ENCODE data around the gene ZC3H15.

The ZC3H15 gene

DNA sequence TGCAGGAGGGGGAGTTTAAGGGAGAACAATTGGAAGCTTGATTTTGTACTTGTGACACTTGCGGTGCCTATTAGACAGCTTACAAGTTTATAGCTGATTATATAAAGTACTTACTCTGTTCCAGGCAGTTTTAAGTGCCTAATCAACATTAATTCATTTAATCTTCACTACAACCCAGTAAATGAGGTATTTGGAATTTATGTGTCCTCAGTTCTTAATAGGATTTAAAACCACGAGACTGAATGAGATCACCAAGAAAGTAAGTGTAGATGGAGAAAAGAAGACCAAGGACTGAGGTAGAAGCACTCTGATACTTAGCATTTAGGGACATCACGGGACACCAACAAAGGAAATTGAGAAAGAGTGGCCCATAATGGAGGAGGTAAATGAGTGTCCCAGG is 49.8 kb downstream of the ZC3H15 start:
- in situ Hi-C loops (cut with HindIII; ENCODE audit: low sequenced_read_pairs), result loop anchor here (5.0 kb wide), 1 partner anchor 56 kb away; the partner anchor contains the start of gene ITGAV

DNA sequence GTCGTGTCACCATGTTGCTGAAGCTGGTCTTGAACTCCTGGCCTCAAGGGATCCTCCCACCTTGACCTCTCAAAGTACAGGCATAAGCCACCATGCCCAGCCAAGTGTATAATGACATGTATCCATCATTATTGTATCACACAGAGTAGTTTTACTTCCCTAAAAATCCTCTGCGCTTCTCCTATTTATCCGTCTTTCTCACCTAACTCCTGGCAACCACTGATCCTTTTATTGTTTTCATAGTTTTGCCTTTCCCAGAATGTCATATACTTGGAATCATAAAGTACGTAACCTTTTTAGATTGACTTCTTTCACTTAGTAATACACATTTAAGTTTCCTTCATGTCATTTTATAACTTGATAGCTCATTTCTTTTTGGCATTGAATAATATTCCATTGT is 51.0 kb downstream of the ZC3H15 start:
- in situ Hi-C loops (cut with HindIII; ENCODE audit: low sequenced_read_pairs), result loop anchor here (5.0 kb wide), 1 partner anchor 55 kb away; the partner anchor contains the start of gene ITGAV

DNA sequence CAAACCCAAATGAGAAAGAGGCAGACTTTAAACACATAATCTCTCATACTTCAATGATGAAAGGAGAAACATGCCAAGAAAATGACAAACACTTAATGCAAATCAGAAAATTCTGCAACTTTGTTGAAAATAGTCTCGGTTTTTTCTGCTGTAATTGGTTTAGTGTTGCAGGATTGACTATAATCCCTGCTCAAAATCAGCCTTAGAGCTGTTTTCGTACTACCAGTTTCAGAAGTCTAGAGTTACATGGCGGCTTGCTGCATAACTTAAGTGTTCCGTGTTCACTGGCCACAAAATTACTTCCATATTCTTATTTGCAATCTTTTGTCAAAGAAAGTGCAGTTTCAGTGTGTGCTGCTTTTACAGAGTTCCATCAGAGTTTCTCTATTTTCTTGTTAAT is 54.9 kb downstream of the ZC3H15 start:
- in situ Hi-C loops (cut with HindIII; ENCODE audit: low sequenced_read_pairs), result no loop called here

DNA sequence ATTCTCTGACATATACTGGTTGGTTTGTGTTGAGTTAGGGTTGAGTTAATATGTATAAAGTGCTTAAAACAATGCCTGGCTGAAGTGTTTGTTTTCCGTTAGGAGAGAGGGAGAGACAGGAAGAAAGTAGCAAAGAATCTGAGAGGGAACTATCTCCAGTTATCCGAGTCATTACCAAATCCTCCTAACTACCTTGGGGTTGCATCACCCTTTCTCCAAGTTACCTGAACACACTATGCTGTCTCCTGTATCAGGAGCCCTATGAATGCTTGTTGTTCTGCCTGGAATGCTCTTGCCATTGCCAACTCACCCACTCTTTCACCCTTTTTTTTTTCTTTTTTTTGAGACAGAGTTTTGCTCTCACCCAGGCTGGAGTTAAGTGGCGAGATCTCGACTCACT is 55.9 kb downstream of the ZC3H15 start:
- in situ Hi-C loops (cut with HindIII; ENCODE audit: low sequenced_read_pairs), result no loop called here

DNA sequence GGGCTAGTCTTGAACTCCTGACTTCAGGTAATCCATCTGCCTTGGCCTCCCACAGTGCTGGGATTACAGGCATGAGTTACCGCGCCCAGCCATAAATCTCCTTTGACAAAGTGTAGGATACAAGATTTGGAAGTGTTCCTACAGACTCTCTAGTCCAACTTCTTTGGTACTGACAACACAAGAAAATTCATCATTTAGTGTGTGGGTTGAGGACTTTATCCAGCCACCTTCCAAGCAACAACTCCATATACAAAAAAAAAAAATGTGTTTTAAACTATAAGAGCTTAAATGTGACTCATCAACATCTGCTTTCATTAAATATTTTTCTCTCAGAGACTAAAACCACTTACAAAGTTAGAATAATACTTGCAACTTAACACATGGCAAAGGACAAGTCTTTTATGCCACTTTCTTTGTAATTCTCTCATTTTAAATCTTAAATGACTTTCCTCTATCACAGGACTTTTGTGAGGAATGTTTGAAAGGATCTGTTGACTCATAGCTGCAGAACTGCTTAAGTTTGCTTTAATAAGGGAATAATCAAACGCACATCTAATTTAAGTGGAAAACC is 57.6 kb downstream of the ZC3H15 start:
- in situ Hi-C loops (cut with HindIII; ENCODE audit: low sequenced_read_pairs), result no loop called here

DNA sequence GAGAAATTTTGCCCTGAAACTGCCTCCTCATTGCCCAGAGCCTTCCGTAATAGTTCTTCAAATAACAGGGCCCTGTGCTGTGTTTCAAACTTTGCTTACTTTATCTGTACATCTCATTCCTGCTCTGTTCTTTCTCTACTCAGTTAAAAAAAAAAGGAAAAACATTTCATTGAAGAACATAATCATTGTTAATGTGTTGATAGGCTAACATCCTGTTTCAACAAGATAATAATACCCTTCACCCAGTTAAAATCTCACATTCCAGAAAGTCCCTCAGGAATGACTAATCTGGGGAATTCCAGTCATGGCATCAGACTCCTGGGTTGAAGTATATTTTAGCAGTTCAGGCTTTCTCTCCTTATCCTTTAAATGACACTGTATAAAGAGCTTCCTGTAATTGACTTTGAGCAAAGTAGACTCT is 58.2 kb downstream of the ZC3H15 start:
- in situ Hi-C loops (cut with HindIII; ENCODE audit: low sequenced_read_pairs), result no loop called here

DNA sequence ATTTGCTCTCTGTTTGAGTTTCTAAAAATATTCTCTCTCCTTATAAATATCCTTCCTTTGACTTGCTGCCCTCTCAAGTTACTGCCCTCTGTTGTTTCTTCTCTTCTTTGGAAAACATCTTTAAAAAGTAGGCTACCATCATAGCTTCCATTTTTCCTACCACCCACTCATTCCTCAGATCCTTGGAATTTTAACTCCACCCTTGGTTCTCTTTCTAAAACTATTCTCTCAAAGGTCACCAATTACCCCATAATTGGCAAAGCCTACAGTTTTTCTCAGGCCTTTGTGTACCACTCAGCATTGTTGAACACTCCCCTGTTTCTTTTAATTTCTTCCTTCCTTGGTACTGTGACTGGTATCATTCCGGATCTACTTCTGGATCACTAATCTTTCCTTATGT is 60.8 kb downstream of the ZC3H15 start:
- in situ Hi-C loops (cut with HindIII; ENCODE audit: low sequenced_read_pairs), result no loop called here

DNA sequence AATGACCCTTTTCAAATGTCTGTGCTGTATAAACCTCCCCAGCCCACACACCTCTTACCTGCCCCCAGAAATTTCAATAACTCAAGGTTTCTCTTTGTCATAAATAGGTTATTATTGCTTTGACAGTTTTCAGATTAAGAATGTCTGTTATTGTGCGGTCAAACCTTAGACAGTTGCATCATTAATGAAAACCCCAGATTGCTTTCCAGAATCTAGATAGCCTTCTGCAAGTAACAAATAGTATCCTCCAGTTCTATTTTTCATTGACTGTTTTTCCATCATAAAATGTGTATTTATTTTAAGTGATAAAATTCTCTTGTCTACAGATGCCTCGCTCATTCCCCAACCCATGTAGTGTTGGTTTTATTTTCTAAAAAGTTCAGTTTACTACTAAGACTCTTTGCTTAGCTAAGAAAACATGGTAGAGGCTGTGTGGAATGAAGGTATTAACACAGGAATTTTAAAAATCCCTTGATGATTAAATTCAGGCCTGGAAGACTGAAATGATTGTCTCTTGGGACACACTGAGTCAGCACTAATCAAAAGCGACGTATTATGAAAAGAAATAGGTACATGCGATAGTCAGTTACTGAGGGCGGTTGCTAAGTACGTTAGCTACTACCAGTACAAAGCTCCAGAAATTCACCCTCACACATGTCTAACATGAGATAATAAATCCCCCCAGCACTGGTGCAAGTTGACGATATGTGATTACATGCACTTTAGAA is 65.4 kb downstream of the ZC3H15 start:
- in situ Hi-C loops (cut with HindIII; ENCODE audit: low sequenced_read_pairs), result no loop called here

DNA sequence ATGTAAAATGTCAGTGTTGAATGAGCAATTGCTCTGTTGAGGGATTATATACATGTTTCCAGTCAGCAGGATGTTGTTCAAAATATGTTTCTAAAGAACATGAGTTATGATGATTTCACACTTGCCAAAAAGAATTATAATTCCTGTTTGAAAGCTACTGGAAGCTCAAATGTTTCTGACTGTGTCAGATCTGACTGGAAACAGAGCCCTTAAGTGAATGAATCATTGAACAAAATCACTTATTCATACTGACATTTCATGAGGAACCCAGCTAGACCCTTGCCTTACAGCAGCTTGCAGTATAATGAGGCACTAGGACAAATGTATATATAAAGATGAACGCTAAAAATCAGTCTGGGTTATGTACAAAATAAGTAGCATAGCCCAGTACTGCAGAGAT is 68.4 kb downstream of the ZC3H15 start:
- in situ Hi-C loops (cut with HindIII; ENCODE audit: low sequenced_read_pairs), result no loop called here

DNA sequence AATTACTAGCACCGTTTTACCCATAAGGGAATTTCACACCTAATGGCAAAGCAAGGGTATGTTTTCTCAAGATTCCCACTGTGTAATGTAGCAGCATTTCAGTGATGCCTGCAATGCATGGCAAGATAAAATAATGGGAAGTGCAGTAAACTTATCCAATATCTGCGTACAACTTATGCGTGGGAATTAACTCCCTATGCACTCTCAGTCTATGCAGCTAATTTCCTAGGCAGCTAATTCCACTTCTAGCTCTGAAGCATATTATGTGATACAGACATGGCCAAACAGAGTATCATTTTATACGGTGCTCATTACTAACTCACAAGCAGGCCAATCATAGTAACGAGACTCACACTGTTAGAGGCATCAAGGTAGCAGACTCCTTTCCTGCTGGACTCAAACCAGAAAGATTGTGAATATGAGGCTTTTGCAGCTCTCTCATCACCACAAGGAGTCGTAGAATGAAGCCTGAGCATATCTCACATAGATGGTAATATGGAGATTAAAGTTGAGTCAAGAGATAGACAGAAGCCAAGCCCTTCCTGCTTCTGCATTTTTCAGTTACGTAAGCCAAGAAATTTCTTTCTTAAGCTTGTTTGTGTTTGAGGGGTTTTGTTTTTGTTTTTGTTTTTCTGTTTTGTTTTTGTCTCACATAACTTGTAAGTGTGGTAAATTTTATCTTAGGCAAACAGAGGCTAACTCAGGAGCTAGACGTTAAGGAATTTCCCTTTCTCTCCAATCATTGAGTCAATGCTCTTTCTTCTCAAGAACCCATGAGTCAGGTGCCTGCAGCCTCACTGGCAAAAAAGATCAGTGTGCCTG is 69.0 kb downstream of the ZC3H15 start:
- in situ Hi-C loops (cut with HindIII; ENCODE audit: low sequenced_read_pairs), result no loop called here

DNA sequence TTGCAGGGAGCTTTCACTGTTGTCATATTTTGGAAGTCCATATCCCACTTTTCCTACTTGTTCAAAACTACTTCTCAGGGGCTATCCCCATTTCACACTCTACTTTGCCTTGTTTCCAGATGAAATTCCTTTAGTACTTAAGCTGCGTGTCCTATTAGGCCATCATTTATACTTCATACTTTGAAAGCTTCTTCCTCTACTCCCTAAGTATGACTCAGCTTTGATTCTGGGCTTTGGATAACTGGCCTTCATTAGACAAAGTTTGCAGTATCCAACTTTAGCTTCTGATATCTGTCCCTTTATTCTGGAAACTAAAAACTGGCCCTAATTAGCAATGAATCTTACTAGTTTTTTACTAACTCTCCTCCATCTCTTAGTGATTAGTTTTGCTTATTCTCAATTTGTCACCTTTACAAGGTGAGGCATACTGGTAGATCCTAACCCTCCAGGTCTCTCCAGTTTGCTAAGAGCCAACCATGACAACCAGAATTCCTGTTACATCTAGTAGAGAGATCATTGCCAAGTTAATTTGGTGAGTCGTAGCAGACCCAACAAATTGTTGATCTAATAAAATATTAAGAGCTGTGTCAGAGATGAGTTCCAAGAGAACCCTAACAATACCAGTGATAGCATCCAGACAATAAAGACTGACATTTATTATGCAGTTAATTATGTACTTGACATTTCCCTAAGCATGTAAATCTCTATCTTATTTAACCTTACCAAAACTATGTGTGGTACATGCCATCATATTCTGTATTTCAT is 72.6 kb downstream of the ZC3H15 start:
- in situ Hi-C loops (cut with HindIII; ENCODE audit: low sequenced_read_pairs), result no loop called here
